Endothelial cell of umbilical vein (primary cell): ENCODE data around the gene CUEDC1. TPM values are rescaled to one million over a fixed set of nuclear protein-coding genes. Genes with fewer than 3 reads are reported as not detected.

Experiments
- BruUV-seq: library from RNA; stranded (reverse); fragments of 400-500 nt; replicated peaks from 2 replicates; lab custom pipeline; 2021; lab: Mats Ljungman, UMichigan
- CTCF ChIA-PET: fragments of 300-600, 350-600 bp; sonication (Branson Sonifier 250); formaldehyde crosslinking; loops from one replicate; lab custom pipeline; 2021; ENCODE audit warnings: antibody characterized with exemption, inconsistent platforms; lab: Charles Lee
- POLR2A ChIA-PET: fragments of 300-600, 350-600 bp; sonication (Branson Sonifier 250); formaldehyde crosslinking; loops from one replicate; lab custom pipeline; 2021; ENCODE audit warnings: antibody characterized with exemption, inconsistent platforms; lab: Charles Lee
- DNase-seq: peaks from one replicate; pipeline ENCODE4 v3.0.0-alpha.2; 2011; ENCODE audit warnings: low read depth, low spot score
- FAIRE-seq: peaks from 2 replicates; lab custom pipeline; 2011; peaks lifted over from hg19 to GRCh38; lab: Jason Lieb, UNC
- H2AFZ ChIP-seq: 2 replicates; pipeline ENCODE4 v1.6.0; 2012; ENCODE audit warnings: low read depth, low read length, control low read depth, inconsistent platforms
- H3K27ac ChIP-seq: 2 replicates; pipeline ENCODE4 v1.5.1; 2011; ENCODE audit warnings: low read depth, mild to moderate bottlenecking, control low read depth, low read length, moderate library complexity; ENCODE audit not compliant: insufficient read depth
- H3K27me3 ChIP-seq, 2 experiments: 2 replicates each; pipeline versions ENCODE4 v1.6.0 to v1.6.1; 2011; ENCODE audit warnings: low read length in 2 of 2, mixed read lengths in 1 of 2; ENCODE audit not compliant: control insufficient read depth in 2 of 2, insufficient read depth in 2 of 2
- H3K36me3 ChIP-seq, 2 experiments: 2 replicates in 1 of 2; 3 replicates in 1 of 2; pipeline ENCODE4 v1.5.1; 2011; ENCODE audit warnings: low read length in 2 of 2, mild to moderate bottlenecking in 1 of 2, moderate library complexity in 1 of 2; ENCODE audit not compliant: control insufficient read depth in 2 of 2, insufficient read depth in 2 of 2; ENCODE audit errors: extremely low read depth in 1 of 2
- H3K4me1 ChIP-seq: 3 replicates; pipeline ENCODE4 v1.5.1; 2011; ENCODE audit warnings: mild to moderate bottlenecking, low read length; ENCODE audit not compliant: control insufficient read depth, insufficient read depth; ENCODE audit errors: extremely low read depth
- H3K4me2 ChIP-seq: 2 replicates; pipeline ENCODE4 v1.6.1; 2011; ENCODE audit warnings: low read length, control low read depth, mixed read lengths; ENCODE audit not compliant: insufficient read depth
- H3K4me3 ChIP-seq, 3 experiments: fragments of 200-600 bp in 1 of 3; sonication (generic), shearing (Covaris generic) in 1 of 3; replicated peaks in 1 of 3; 2 replicates each; pipeline ENCODE4 v1.5.1; 2011 to 2016; ENCODE audit warnings: control low read depth in 3 of 3, low read length in 3 of 3, mild to moderate bottlenecking in 2 of 3, inconsistent platforms in 1 of 3, low read depth in 1 of 3, moderate library complexity in 1 of 3; ENCODE audit not compliant: insufficient read depth in 1 of 3
- H3K79me2 ChIP-seq: 2 replicates; pipeline ENCODE4 v1.6.0; 2012; ENCODE audit warnings: low read length, inconsistent platforms; ENCODE audit not compliant: control insufficient read depth, insufficient read depth
- H3K9ac ChIP-seq: replicated peaks from 2 replicates; pipeline ENCODE3; 2011; ENCODE audit warnings: low read length, control low read depth; ENCODE audit not compliant: insufficient read depth; ENCODE audit errors: extremely low read depth
- H3K9me1 ChIP-seq: replicated peaks from 3 replicates; pipeline ENCODE4 v1.6.0; 2011; ENCODE audit warnings: mild to moderate bottlenecking, low read length; ENCODE audit not compliant: control insufficient read depth, insufficient read depth; ENCODE audit errors: extremely low read depth
- H3K9me3 ChIP-seq: replicated peaks from 2 replicates; pipeline ENCODE4 v1.5.1; 2012; ENCODE audit warnings: low read length, inconsistent platforms; ENCODE audit not compliant: control insufficient read depth, insufficient read depth
- H4K20me1 ChIP-seq: replicated peaks from 2 replicates; pipeline ENCODE3; 2011; ENCODE audit warnings: mild to moderate bottlenecking, low read length; ENCODE audit not compliant: control insufficient read depth, insufficient read depth; ENCODE audit errors: extremely low read depth
- CTCF ChIP-seq, 2 donors: IDR thresholded peaks; 1 replicate in 1 of 2; 2 replicates in 1 of 2; pipeline ENCODE4 v1.5.1; 2011; ENCODE audit warnings: low read length in 2 of 2, mild to moderate bottlenecking in 2 of 2, moderate library complexity in 2 of 2, control low read depth in 1 of 2, inconsistent platforms in 1 of 2, low read depth in 1 of 2; ENCODE audit not compliant: insufficient read depth in 1 of 2; ENCODE audit errors: extremely low read depth in 1 of 2
- EZH2 ChIP-seq: IDR thresholded peaks from 2 replicates; pipeline ENCODE4 v1.6.1; 2012; ENCODE audit warnings: borderline replicate concordance, low read depth, mild to moderate bottlenecking, moderate library complexity, low read length, inconsistent platforms; ENCODE audit not compliant: severe bottlenecking
- FOS ChIP-seq: IDR thresholded peaks from 2 replicates; pipeline ENCODE4 v1.6.1; 2011; ENCODE audit warnings: mild to moderate bottlenecking, low read length, moderate library complexity, borderline replicate concordance; ENCODE audit not compliant: insufficient read depth
- GATA2 ChIP-seq: IDR thresholded peaks from 2 replicates; pipeline ENCODE4 v1.7.0; 2011; ENCODE audit warnings: low read depth, mild to moderate bottlenecking, moderate library complexity, mixed read lengths, low read length; ENCODE audit not compliant: insufficient read length, insufficient read depth
- JUN ChIP-seq: IDR thresholded peaks from 2 replicates; pipeline ENCODE4 v1.6.1; 2011; ENCODE audit warnings: borderline replicate concordance, low read depth; ENCODE audit not compliant: insufficient read length, insufficient read depth
- MAX ChIP-seq: IDR thresholded peaks from 2 replicates; pipeline ENCODE4 v1.6.1; 2011; ENCODE audit not compliant: insufficient read depth, insufficient read length
- MYC ChIP-seq: IDR thresholded peaks from one replicate; pipeline ENCODE4 v1.6.1; 2011; ENCODE audit warnings: mild to moderate bottlenecking, low read depth, low read length
- POLR2A ChIP-seq: IDR thresholded peaks from 2 replicates; pipeline ENCODE4 v1.6.1; 2012; ENCODE audit warnings: low read depth, mild to moderate bottlenecking, control low read depth, low read length
- POLR2AphosphoS5 ChIP-seq: IDR thresholded peaks from 2 replicates; pipeline ENCODE4 v1.6.1; 2012; ENCODE audit warnings: low read depth, mild to moderate bottlenecking, control low read depth, low read length, moderate library complexity; ENCODE audit not compliant: insufficient read depth
- dilution Hi-C: fragments of 300-500 bp; cut with MboI; formaldehyde crosslinking; loops from one replicate; pipeline ENCODE4 v1.15.0; 2019; ENCODE audit warnings: low sequenced_read_pairs; ENCODE audit not compliant: extremely low pct_ligation_motif_present
- intact Hi-C: fragments of 100-400 bp; cut with micrococcal nuclease; formaldehyde crosslinking; loops from one replicate; pipeline ENCODE4 v1.10.0; 2022
- polyA plus RNA-seq, 4 experiments: library from polyadenylated mRNA; depleted of rRNA in 3 of 4; stranded (reverse) in 3 of 4; unstranded in 1 of 4; fragments of >200 nt; gene quantifications; 2 replicates each; pipeline versions ENCODE4 v1.2.1 to v1.2.3, GENCODE V29; 2011 to 2012; ENCODE audit warnings: missing spikeins in 1 of 4
- total RNA-seq: library from RNA; stranded (reverse); gene quantifications from 2 replicates; pipeline ENCODE4 v1.2.3, GENCODE V29; 2021

The CUEDC1 gene
- total and polyA plus RNA-seq, 2 donors (not counting 3 experiments of a cell fraction or from before 2014, with no cell fraction given), result 15.8 to 27.7 TPM

GRCh38 chr17:57966246-57966645 is 11.0 kb upstream of the CUEDC1 start:
- intact Hi-C loops, result no loop called here
- H3K27ac ChIP-seq, result no peak overlapping the region
- DNase-seq (no peak), FAIRE-seq (no peak)
- H3K79me2 ChIP-seq, result no peaks in the 10 kb centered on the region
- H3K4me3 ChIP-seq, result no peak overlapping the region
- no peak overlapping the region for H3K4me2 ChIP-seq
- dilution Hi-C loops, result no loop called here
- no peaks in the 10 kb centered on the region for H3K9me1 ChIP-seq
- H3K27me3 ChIP-seq, result no peaks in the 10 kb centered on the region
- no peak overlapping the region for H2AFZ ChIP-seq
- H3K36me3 ChIP-seq, result no peaks in the 10 kb centered on the region
- H3K9me3 ChIP-seq, result no peaks in the 10 kb centered on the region
- ChIA-PET POLR2A (no interaction called here), CTCF (interaction anchor here (0.8 to 4.2 kb wide), 5 partner anchors 11 to 87 kb away, joined by 3 to 16 read pairs (median 3); partner anchors contain the start of gene CUEDC1)
- no TSS peak for BruUV-seq
- TF ChIP-seq EZH2, result no peak
- TF ChIP-seq POLR2A, result no peak
- TF ChIP-seq CTCF (IDR thresholded peaks at IDR 0.05; ENCODE audit: extremely low read depth in 1 of 2, insufficient read depth in 1 of 2, low read depth in 1 of 2, low read length in 2 of 2), result no peak
- TF ChIP-seq FOS, result no peak
- no peak for TF ChIP-seq GATA2
- no peak for TF ChIP-seq MAX
- TF ChIP-seq MYC, result no peak
- no peak for TF ChIP-seq POLR2AphosphoS5
- TF ChIP-seq JUN, result no peak
- H3K9ac ChIP-seq, result no peak overlapping the region
- peaks cover 6% of the 10 kb centered on the region for H3K4me1 ChIP-seq
- no peaks in the 10 kb centered on the region for H4K20me1 ChIP-seq
